A673 (cell line): Measurements from ENCODE around the gene RBMS1. TPM values are rescaled to one million over a fixed set of nuclear protein-coding genes. Genes with fewer than 3 reads are reported as not detected.
"Not testable (repeated sequence)": the region's sequence is repeated elsewhere in the genome, so short reads cannot be mapped to it uniquely, and the experiment has no call there.

ENCODE experiments used
- BruUV-seq: library from RNA; stranded (reverse); fragments of 400-500 nt; replicated peaks from 2 replicates; lab custom pipeline; 2021; lab: Mats Ljungman, UMichigan
- CTCF ChIA-PET: fragments of 300-600 bp; sonication (Branson Sonifier 250); formaldehyde crosslinking; loops from one replicate; lab custom pipeline; 2022; ENCODE audit warnings: antibody characterized with exemption; lab: Charles Lee
- POLR2A ChIA-PET: fragments of 300-600 bp; sonication (Branson Sonifier 250); formaldehyde crosslinking; loops from one replicate; lab custom pipeline; 2022; ENCODE audit warnings: antibody characterized with exemption; ENCODE audit not compliant: low non-redundant PET; lab: Charles Lee
- DNase-seq: peaks from one replicate; pipeline ENCODE4 v3.0.0-alpha.2; 2015; ENCODE audit warnings: low spot score
- H3K27ac ChIP-seq: fragments of 200-600 bp; sonication (generic); 2 replicates; pipeline ENCODE4 v1.5.1; 2016; ENCODE audit warnings: mixed run types, low read depth, mild to moderate bottlenecking, mixed read lengths, antibody characterized with exemption, low read length; ENCODE audit not compliant: poor library complexity, severe bottlenecking
- H3K27me3 ChIP-seq: fragments of 200-600 bp; sonication (generic); replicated peaks from 2 replicates; pipeline ENCODE4 v1.6.1; 2017; ENCODE audit warnings: mixed run types, low read depth, mild to moderate bottlenecking, mixed read lengths, antibody characterized with exemption, low read length; ENCODE audit not compliant: insufficient read depth, poor library complexity
- H3K36me3 ChIP-seq: fragments of 200-600 bp; sonication (generic); 2 replicates; pipeline ENCODE4 v1.6.1; 2016; ENCODE audit warnings: mixed run types, mild to moderate bottlenecking, mixed read lengths, antibody characterized with exemption, low read length; ENCODE audit not compliant: insufficient read depth, poor library complexity, severe bottlenecking
- H3K4me1 ChIP-seq: fragments of 200-600 bp; sonication (generic); 2 replicates; pipeline ENCODE4 v1.6.1; 2017; ENCODE audit warnings: mixed run types, mild to moderate bottlenecking, mixed read lengths, antibody characterized with exemption, low read length; ENCODE audit not compliant: insufficient read depth, poor library complexity, severe bottlenecking
- H3K4me3 ChIP-seq: fragments of 200-600 bp; sonication (generic); 2 replicates; pipeline ENCODE4 v1.5.1; 2016; ENCODE audit warnings: low read depth, mixed run types, mild to moderate bottlenecking, mixed read lengths, low read length; ENCODE audit not compliant: poor library complexity, severe bottlenecking
- H3K9me3 ChIP-seq: fragments of 200-600 bp; sonication (generic); 2 replicates; pipeline ENCODE4 v1.6.1; 2016; ENCODE audit warnings: mixed run types, low read depth, mild to moderate bottlenecking, mixed read lengths, antibody characterized with exemption, low read length; ENCODE audit not compliant: poor library complexity, severe bottlenecking
- CTCF ChIP-seq: fragments of 300-800, 200-600 bp; sonication (generic); conservative IDR thresholded peaks from 2 replicates; pipeline ENCODE4 v1.5.1; 2017; ENCODE audit warnings: low read depth, mild to moderate bottlenecking, antibody characterized with exemption, low read length, moderate library complexity, mixed read lengths
- EZH2 ChIP-seq: fragments of 200-600 bp; sonication (generic); IDR thresholded peaks from 2 replicates; pipeline ENCODE4 v1.6.1; 2017; ENCODE audit warnings: borderline replicate concordance, low read depth, mild to moderate bottlenecking, mixed read lengths, antibody characterized with exemption, low read length; ENCODE audit not compliant: poor library complexity, severe bottlenecking
- intact Hi-C: fragments of 100-400 bp; cut with micrococcal nuclease; formaldehyde crosslinking; loops from one replicate; pipeline ENCODE4 v1.10.0; 2022; ENCODE audit not compliant: unreplicated experiment
- total RNA-seq: library from RNA; stranded (reverse); gene quantifications from 2 replicates; pipeline ENCODE4 v1.2.3, GENCODE V29; 2021

The RBMS1 gene
- total RNA-seq, 1 experiment from 2014 or later, result 84.9 TPM

GRCh38 chr2:160423126-160423525 is 70.5 kb downstream of the RBMS1 start:
- no TSS peak for BruUV-seq
- Histone ChIP-seq H3K27me3 (no peaks in the 10 kb centered on the region), H3K9me3 (no peaks in the 10 kb centered on the region), H3K36me3 (no peaks in the 10 kb centered on the region), H3K27ac (no peak overlapping the region), H3K4me1 (peaks cover 55% of the 10 kb centered on the region), H3K4me3 (no peak overlapping the region)
- TF ChIP-seq EZH2 (no peak), CTCF (no peak)
- ChIA-PET POLR2A (no interaction called here), CTCF (no interaction called here)
- intact Hi-C loops, result loop anchor here (10.0 kb wide), 1 partner anchor 282 kb away; no protein-coding TSS in a partner anchor
- DNase-seq, result no peak

- CTCF ChIA-PET, BruUV-seq, H3K4me3 ChIP-seq, POLR2A ChIA-PET, H3K27ac ChIP-seq, H3K27me3 ChIP-seq, H3K36me3 ChIP-seq, DNase-seq, H3K9me3 ChIP-seq: not testable (repeated sequence)
- intact Hi-C loops, result loop anchor here (10.0 kb wide), 1 partner anchor 283 kb away; no protein-coding TSS in a partner anchor
- peaks cover 59% of the 10 kb centered on the region for H3K4me1 ChIP-seq
Observed at GRCh38 chr2:160421646-160422501, 71.7 kb downstream of the RBMS1 start.

GRCh38 chr2:160420711-160421110 is 72.9 kb downstream of the RBMS1 start:
- BruUV-seq, result no TSS peak
- CTCF ChIA-PET, result no interaction called here
- no peak for DNase-seq
- no peaks in the 10 kb centered on the region for H3K36me3 ChIP-seq
- no peaks in the 10 kb centered on the region for H3K9me3 ChIP-seq
- H3K4me1 ChIP-seq, result peaks cover 53% of the 10 kb centered on the region
- POLR2A ChIA-PET, result no interaction called here
- no peak for TF ChIP-seq CTCF
- TF ChIP-seq EZH2, result no peak
- no peaks in the 10 kb centered on the region for H3K27me3 ChIP-seq
- no peak overlapping the region for H3K4me3 ChIP-seq
- intact Hi-C loops, result loop anchor here (10.0 kb wide), 1 partner anchor 284 kb away; no protein-coding TSS in a partner anchor
- no peak overlapping the region for H3K27ac ChIP-seq
